Measurements from ENCODE around the gene DIAPH2.

Gene DIAPH2

GRCh38 chrX:97628807-97629596 lies 944.4 kb downstream of the DIAPH2 start:
- no peak overlapping the region for H3K27ac ChIP-seq (ENCODE audit: low read depth, low read length, severe bottlenecking)

GRCh38 chrX:97629597-97629985 lies 944.9 kb downstream of the DIAPH2 start:
- no peaks in the 10 kb centered on the region for H3K9me3 ChIP-seq (ENCODE audit: control insufficient read depth, low read length)

More at GRCh38 chrX:97628807-97629596, 944.4 kb downstream of the DIAPH2 start:
- H3K4me3 ChIP-seq (ENCODE audit: extremely low read depth, insufficient read depth, low read length, poor library complexity, severe bottlenecking), result no peak overlapping the region
- no peaks in the 10 kb centered on the region for H3K9me3 ChIP-seq (ENCODE audit: control insufficient read depth, low read length)
- 80% methylated on average over 1 of the region's 6 CpGs; no CpG with 5 or more reads in 1 of the 2 experiments for WGBS, 2 experiments (ENCODE audit: insufficient coverage in 2 of 2)
- H3K36me3 ChIP-seq (ENCODE audit: control insufficient read depth, insufficient read depth, low read length), result no peaks in the 10 kb centered on the region
- no peaks in the 10 kb centered on the region for H3K4me1 ChIP-seq (ENCODE audit: control insufficient read depth, insufficient read depth, low read length, poor library complexity, severe bottlenecking)

GRCh38 chrX:97633798-97634197 lies 949.2 kb downstream of the DIAPH2 start:
- Histone ChIP-seq H3K27ac (ENCODE audit: low read depth, low read length, severe bottlenecking) (no peak overlapping the region), H3K4me3 (ENCODE audit: extremely low read depth, insufficient read depth, low read length, poor library complexity, severe bottlenecking) (no peak overlapping the region), H3K36me3 (ENCODE audit: control insufficient read depth, insufficient read depth, low read length) (no peaks in the 10 kb centered on the region), H3K4me1 (ENCODE audit: control insufficient read depth, insufficient read depth, low read length, poor library complexity, severe bottlenecking) (no peaks in the 10 kb centered on the region), H3K9me3 (ENCODE audit: control insufficient read depth, low read length) (no peaks in the 10 kb centered on the region)
- 95 to 100% methylated on average over 2 of the region's 4 CpGs for WGBS, 2 experiments (ENCODE audit: insufficient coverage in 2 of 2)

More at GRCh38 chrX:97629597-97629985, 944.9 kb downstream of the DIAPH2 start:
- no peaks in the 10 kb centered on the region for H3K4me1 ChIP-seq (ENCODE audit: control insufficient read depth, insufficient read depth, low read length, poor library complexity, severe bottlenecking)
- H3K4me3 ChIP-seq (ENCODE audit: extremely low read depth, insufficient read depth, low read length, poor library complexity, severe bottlenecking), result no peak overlapping the region
- H3K27ac ChIP-seq (ENCODE audit: low read depth, low read length, severe bottlenecking), result no peak overlapping the region
- H3K36me3 ChIP-seq (ENCODE audit: control insufficient read depth, insufficient read depth, low read length), result no peaks in the 10 kb centered on the region

DNA sequence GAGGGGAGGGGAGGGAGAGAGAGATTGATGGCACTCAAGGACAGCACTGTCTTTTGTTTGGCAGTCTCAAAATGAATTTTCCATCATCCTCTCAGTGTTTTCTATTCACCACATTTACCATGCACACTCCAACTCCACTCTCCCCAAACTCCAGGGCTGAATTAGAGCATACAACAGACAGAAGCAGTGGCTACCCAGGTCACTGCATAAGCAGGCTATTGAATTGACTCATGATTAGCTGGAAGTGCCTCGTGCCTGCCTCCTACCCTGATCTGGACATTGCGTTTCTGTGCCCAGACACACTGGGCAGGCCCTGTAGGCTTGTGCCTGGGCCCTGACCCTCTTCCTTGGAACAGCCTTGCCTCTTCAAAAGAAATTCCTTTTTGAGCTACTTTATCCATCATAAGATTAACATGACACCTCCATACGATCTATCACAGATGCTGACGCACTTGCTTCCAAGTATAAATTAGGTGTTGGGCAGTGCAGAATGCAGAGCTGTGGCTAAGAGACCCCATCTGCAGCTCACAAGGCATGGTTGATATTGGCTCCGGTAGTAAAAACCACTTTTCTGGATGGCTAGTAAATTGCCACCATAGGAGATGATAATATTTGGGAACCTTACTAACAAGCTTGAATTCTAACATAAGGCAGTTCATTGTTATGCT lies 952.0 kb downstream of the DIAPH2 start:
- Histone ChIP-seq H3K4me3 (ENCODE audit: extremely low read depth, insufficient read depth, low read length, poor library complexity, severe bottlenecking) (no peak overlapping the region), H3K36me3 (ENCODE audit: control insufficient read depth, insufficient read depth, low read length) (no peaks in the 10 kb centered on the region), H3K4me1 (ENCODE audit: control insufficient read depth, insufficient read depth, low read length, poor library complexity, severe bottlenecking) (no peaks in the 10 kb centered on the region), H3K27ac (ENCODE audit: low read depth, low read length, severe bottlenecking) (no peak overlapping the region), H3K9me3 (ENCODE audit: control insufficient read depth, low read length) (no peaks in the 10 kb centered on the region)
- 60 to 69% methylated on average over 1 to 2 of the region's 5 CpGs for WGBS, 2 experiments (ENCODE audit: insufficient coverage in 2 of 2)

GRCh38 chrX:97637289-97637688 lies 952.6 kb downstream of the DIAPH2 start:
- WGBS, 2 experiments (ENCODE audit: insufficient coverage in 2 of 2), result no CpG with 5 or more reads among the region's 2 CpGs
- no peak overlapping the region for H3K4me3 ChIP-seq (ENCODE audit: extremely low read depth, insufficient read depth, low read length, poor library complexity, severe bottlenecking)
- no peaks in the 10 kb centered on the region for H3K9me3 ChIP-seq (ENCODE audit: control insufficient read depth, low read length)
- H3K27ac ChIP-seq (ENCODE audit: low read depth, low read length, severe bottlenecking), result no peak overlapping the region
- H3K4me1 ChIP-seq (ENCODE audit: control insufficient read depth, insufficient read depth, low read length, poor library complexity, severe bottlenecking), result no peaks in the 10 kb centered on the region
- H3K36me3 ChIP-seq (ENCODE audit: control insufficient read depth, insufficient read depth, low read length), result no peaks in the 10 kb centered on the region

DNA sequence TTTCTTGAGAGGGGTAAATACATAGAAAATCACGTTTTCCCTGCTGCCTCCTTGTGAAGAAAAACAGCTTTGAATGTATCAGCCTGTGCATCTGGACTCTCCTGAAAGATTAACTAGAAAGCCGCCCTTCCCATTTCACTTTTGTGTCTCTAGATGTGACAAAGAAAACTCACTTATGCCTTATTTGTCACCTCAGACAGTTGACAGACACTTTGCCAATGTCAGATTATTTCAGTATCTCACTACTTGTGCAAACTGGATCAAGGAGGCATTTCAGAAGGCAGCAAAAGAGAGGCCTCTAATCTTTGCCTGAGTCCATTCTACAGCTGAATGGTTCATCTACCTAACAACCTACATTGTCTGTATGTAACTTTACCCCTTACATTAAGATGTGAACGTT lies 954.0 kb downstream of the DIAPH2 start:
- Histone ChIP-seq H3K36me3 (ENCODE audit: control insufficient read depth, insufficient read depth, low read length) (no peaks in the 10 kb centered on the region), H3K27ac (ENCODE audit: low read depth, low read length, severe bottlenecking) (no peak overlapping the region), H3K4me3 (ENCODE audit: extremely low read depth, insufficient read depth, low read length, poor library complexity, severe bottlenecking) (no peak overlapping the region), H3K9me3 (ENCODE audit: control insufficient read depth, low read length) (no peaks in the 10 kb centered on the region), H3K4me1 (ENCODE audit: control insufficient read depth, insufficient read depth, low read length, poor library complexity, severe bottlenecking) (no peaks in the 10 kb centered on the region)
- WGBS, 2 experiments (ENCODE audit: insufficient coverage in 2 of 2), result 71% methylated on average over 2 of the region's 3 CpGs; no CpG with 5 or more reads in 1 of the 2 experiments

DNA sequence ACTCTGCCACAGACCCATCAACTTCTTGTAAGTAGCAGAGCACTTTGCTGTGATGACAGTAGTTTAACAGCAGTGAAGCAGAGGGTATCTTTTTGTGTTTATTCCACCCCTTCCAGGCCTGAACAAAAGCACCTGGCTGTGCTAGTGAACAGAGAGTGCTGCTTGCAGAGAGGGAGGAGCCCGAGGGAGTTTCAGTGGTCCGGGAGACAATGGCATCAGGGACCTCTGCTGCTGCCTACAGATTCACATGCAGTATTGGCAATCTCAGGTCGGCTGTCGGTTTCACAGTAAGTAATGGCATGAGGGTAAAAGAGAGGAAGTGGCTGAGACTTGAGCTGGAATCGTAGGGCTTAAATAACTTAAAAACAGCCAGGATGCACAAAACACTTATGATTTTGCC lies 954.9 kb downstream of the DIAPH2 start:
- Histone ChIP-seq H3K4me3 (ENCODE audit: extremely low read depth, insufficient read depth, low read length, poor library complexity, severe bottlenecking) (no peak overlapping the region), H3K36me3 (ENCODE audit: control insufficient read depth, insufficient read depth, low read length) (no peaks in the 10 kb centered on the region), H3K27ac (ENCODE audit: low read depth, low read length, severe bottlenecking) (no peak overlapping the region), H3K9me3 (ENCODE audit: control insufficient read depth, low read length) (no peaks in the 10 kb centered on the region), H3K4me1 (ENCODE audit: control insufficient read depth, insufficient read depth, low read length, poor library complexity, severe bottlenecking) (no peaks in the 10 kb centered on the region)
- no CpG with 5 or more reads among the region's 5 CpGs for WGBS, 2 experiments (ENCODE audit: insufficient coverage in 2 of 2)
